ENCODE measurements around the gene HMOX2.
A peak's percentile ranks its signal among the peaks of the same experiment; 100 is the strongest.

HMOX2 gene

GRCh38 chr16:4463522-4464163 lies 12.6 kb upstream of the HMOX2 start:
- DNase-seq (ENCODE audit: low read depth in 2 of 2), result no peak

GRCh38 chr16:4465977-4466779 lies 10.0 kb upstream of the HMOX2 start:
- peak; percentile 42 to 45 for DNase-seq (ENCODE audit: low read depth in 2 of 2)

GRCh38 chr16:4467916-4468315 lies 8.3 kb upstream of the HMOX2 start:
- DNase-seq (ENCODE audit: low read depth in 2 of 2), result no peak

GRCh38 chr16:4468972-4469371 lies 7.2 kb upstream of the HMOX2 start:
- DNase-seq (ENCODE audit: low read depth in 2 of 2), result no peak

- no peak for DNase-seq (ENCODE audit: low read depth in 2 of 2)
Observed at GRCh38 chr16:4471869-4472268, 4.3 kb upstream of the HMOX2 start.

GRCh38 chr16:4472880-4473279 lies 3.3 kb upstream of the HMOX2 start:
- DNase-seq (ENCODE audit: low read depth in 2 of 2), result no peak

GRCh38 chr16:4474192-4474961 lies 1.8 kb upstream of the HMOX2 start, which contains the start of gene NMRAL1:
NMRAL1 (minus strand) TSS chr16:4474625; CDS start chr16:4474132, 493 bp downstream.
- DNase-seq (ENCODE audit: low read depth in 2 of 2), result peak; percentile 87 to 90

GRCh38 chr16:4477966-4478365 lies 1.8 kb downstream of the HMOX2 start:
- no peak for DNase-seq (ENCODE audit: low read depth in 2 of 2)

GRCh38 chr16:4481526-4481925 lies 5.3 kb downstream of the HMOX2 start:
- no peak for DNase-seq (ENCODE audit: low read depth in 2 of 2)

GRCh38 chr16:4481963-4482362 lies 5.8 kb downstream of the HMOX2 start:
- DNase-seq (ENCODE audit: low read depth in 2 of 2), result no peak

- DNase-seq (ENCODE audit: low read depth in 2 of 2), result no peak
Observed at GRCh38 chr16:4486126-4486893, 10.1 kb downstream of the HMOX2 start.

GRCh38 chr16:4487955-4488498 lies 11.8 kb downstream of the HMOX2 start:
- DNase-seq (ENCODE audit: low read depth in 2 of 2), result no peak

- no peak for DNase-seq (ENCODE audit: low read depth in 2 of 2)
Observed at GRCh38 chr16:4488499-4488967, 12.3 kb downstream of the HMOX2 start.

- no peak for DNase-seq (ENCODE audit: low read depth in 2 of 2)
Observed at GRCh38 chr16:4489030-4489429, 12.8 kb downstream of the HMOX2 start.

- no peak for DNase-seq (ENCODE audit: low read depth in 2 of 2)
Observed at GRCh38 chr16:4491898-4492297, 15.7 kb downstream of the HMOX2 start.

- no peak for DNase-seq (ENCODE audit: low read depth in 2 of 2)
Observed at GRCh38 chr16:4494746-4495490, 18.7 kb downstream of the HMOX2 start.

GRCh38 chr16:4495766-4496165 lies 19.6 kb downstream of the HMOX2 start:
- DNase-seq (ENCODE audit: low read depth in 2 of 2), result no peak

- no peak for DNase-seq (ENCODE audit: low read depth in 2 of 2)
Observed at GRCh38 chr16:4496305-4496704, 20.1 kb downstream of the HMOX2 start.

- no peak for DNase-seq (ENCODE audit: low read depth in 2 of 2)
Observed at GRCh38 chr16:4498546-4499195, 22.5 kb downstream of the HMOX2 start.

GRCh38 chr16:4499196-4499555 lies 23.0 kb downstream of the HMOX2 start:
- DNase-seq (ENCODE audit: low read depth in 2 of 2), result no peak

Data from stimulated activated CD8-positive, alpha-beta memory T cell treated with anti-CD3 and anti-CD28 coated beads, Interleukin-2, amount 100 ng/mL, for 48 hours (primary cell).